Adrenal gland (tissue), 5 donors: ENCODE results near the gene RAD21L1.

ENCODE experiments used
- CTCF ChIP-seq, 6 experiments: fragments of 450-650 bp in 4 of 6; fragments of 200-600 bp in 2 of 6; sonication (generic) in 1 of 6; IDR thresholded peaks; 1 replicate in 5 of 6; 2 replicates in 1 of 6; pipeline versions ENCODE4 v1.5.1 to v1.8.0; 2016 to 2021; ENCODE audit warnings: antibody characterized with exemption in 6 of 6, mild to moderate bottlenecking in 2 of 6, moderate library complexity in 1 of 6
- POLR2A ChIP-seq, 2 donors: fragments of 450-650 bp; IDR thresholded peaks; one replicate each; pipeline ENCODE4 v1.6.1; 2017; ENCODE audit warnings: antibody characterized with exemption in 2 of 2, mild to moderate bottlenecking in 2 of 2, moderate library complexity in 1 of 2
- donor health status: DM: no; HTN: no; CAD: no.

GRCh38 chr20:1203630-1204029 lies 22.2 kb upstream of the RAD21L1 start:
- TF ChIP-seq CTCF (IDR thresholded peaks at IDR 0.05) (no peak), POLR2A (IDR thresholded peaks at IDR 0.05) (no peak)
